ENCODE data around the gene S100A12.

S100A12 gene

GRCh38 chr1:153353226-153353947, 22.0 kb downstream of the S100A12 start:
- Histone ChIP-seq H3K4me2 (ENCODE audit: low read length) (no peak overlapping the region), H3K27ac (ENCODE audit: low read depth, low read length) (no peak overlapping the region), H3K79me2 (ENCODE audit: control insufficient read depth, low read length) (no peaks in the 10 kb centered on the region), H3K9me3 (ENCODE audit: control insufficient read depth, insufficient read depth, low read length) (no peaks in the 10 kb centered on the region), H3K4me1 (ENCODE audit: control insufficient read depth, low read length) (no peaks in the 10 kb centered on the region), H4K20me1 (ENCODE audit: control insufficient read depth, insufficient read depth, low read depth, low read length) (no peaks in the 10 kb centered on the region), H3K4me3 (ENCODE audit: low read length) (no peak overlapping the region), H3K27me3 (ENCODE audit: control insufficient read depth, low read length) (peaks cover 11% of the 10 kb centered on the region), H3K36me3 (ENCODE audit: control insufficient read depth, low read length) (no peaks in the 10 kb centered on the region), H3F3A (ENCODE audit: control insufficient read depth, insufficient read depth) (no peaks in the 10 kb centered on the region), H3K9me2 (replicated peaks; ENCODE audit: control insufficient read depth, low read length) (no peaks in the 10 kb centered on the region)
- no peak for TF ChIP-seq EZH2phosphoT487 (IDR thresholded peaks at IDR 0.05; ENCODE audit: borderline replicate concordance, low read length)
- TF ChIP-seq, protein P1, sequence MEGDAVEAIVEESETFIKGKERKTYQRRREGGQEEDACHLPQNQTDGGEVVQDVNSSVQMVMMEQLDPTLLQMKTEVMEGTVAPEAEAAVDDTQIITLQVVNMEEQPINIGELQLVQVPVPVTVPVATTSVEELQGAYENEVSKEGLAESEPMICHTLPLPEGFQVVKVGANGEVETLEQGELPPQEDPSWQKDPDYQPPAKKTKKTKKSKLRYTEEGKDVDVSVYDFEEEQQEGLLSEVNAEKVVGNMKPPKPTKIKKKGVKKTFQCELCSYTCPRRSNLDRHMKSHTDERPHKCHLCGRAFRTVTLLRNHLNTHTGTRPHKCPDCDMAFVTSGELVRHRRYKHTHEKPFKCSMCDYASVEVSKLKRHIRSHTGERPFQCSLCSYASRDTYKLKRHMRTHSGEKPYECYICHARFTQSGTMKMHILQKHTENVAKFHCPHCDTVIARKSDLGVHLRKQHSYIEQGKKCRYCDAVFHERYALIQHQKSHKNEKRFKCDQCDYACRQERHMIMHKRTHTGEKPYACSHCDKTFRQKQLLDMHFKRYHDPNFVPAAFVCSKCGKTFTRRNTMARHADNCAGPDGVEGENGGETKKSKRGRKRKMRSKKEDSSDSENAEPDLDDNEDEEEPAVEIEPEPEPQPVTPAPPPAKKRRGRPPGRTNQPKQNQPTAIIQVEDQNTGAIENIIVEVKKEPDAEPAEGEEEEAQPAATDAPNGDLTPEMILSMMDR (IDR thresholded peaks at IDR 0.05; ENCODE audit: low read depth, low read length, poor library complexity, severe bottlenecking): peak; percentile 46

GRCh38 chr1:153352523-153352922, 22.9 kb downstream of the S100A12 start:
- H3K4me2 ChIP-seq (ENCODE audit: low read length): no peak overlapping the region
- no peaks in the 10 kb centered on the region for H3K79me2 ChIP-seq (ENCODE audit: control insufficient read depth, low read length)
- H3K4me1 ChIP-seq (ENCODE audit: control insufficient read depth, low read length): no peaks in the 10 kb centered on the region
- TF ChIP-seq, protein P1 (IDR thresholded peaks at IDR 0.05; ENCODE audit: low read depth, low read length, poor library complexity, severe bottlenecking): peak; percentile 75
- no peak for TF ChIP-seq EZH2phosphoT487 (IDR thresholded peaks at IDR 0.05; ENCODE audit: borderline replicate concordance, low read length)
- no peaks in the 10 kb centered on the region for H4K20me1 ChIP-seq (ENCODE audit: control insufficient read depth, insufficient read depth, low read depth, low read length)
- no peaks in the 10 kb centered on the region for H3F3A ChIP-seq (ENCODE audit: control insufficient read depth, insufficient read depth)
- H3K36me3 ChIP-seq (ENCODE audit: control insufficient read depth, low read length): no peaks in the 10 kb centered on the region
- no peaks in the 10 kb centered on the region for H3K9me2 ChIP-seq (replicated peaks; ENCODE audit: control insufficient read depth, low read length)
- H3K4me3 ChIP-seq (ENCODE audit: low read length): no peak overlapping the region
- H3K27me3 ChIP-seq (ENCODE audit: control insufficient read depth, low read length): peaks cover 11% of the 10 kb centered on the region
- no peak overlapping the region for H3K27ac ChIP-seq (ENCODE audit: low read depth, low read length)
- H3K9me3 ChIP-seq (ENCODE audit: control insufficient read depth, insufficient read depth, low read length): no peaks in the 10 kb centered on the region

- H3K4me3 ChIP-seq (ENCODE audit: low read length): no peak overlapping the region
- TF ChIP-seq EZH2phosphoT487 (IDR thresholded peaks at IDR 0.05; ENCODE audit: borderline replicate concordance, low read length): no peak
- TF ChIP-seq, protein P1 (IDR thresholded peaks at IDR 0.05; ENCODE audit: low read depth, low read length, poor library complexity, severe bottlenecking): no peak
- peaks cover 18% of the 10 kb centered on the region for H3K27me3 ChIP-seq (ENCODE audit: control insufficient read depth, low read length)
- no peak overlapping the region for H3K4me2 ChIP-seq (ENCODE audit: low read length)
- no peaks in the 10 kb centered on the region for H3K9me2 ChIP-seq (replicated peaks; ENCODE audit: control insufficient read depth, low read length)
- H3K79me2 ChIP-seq (ENCODE audit: control insufficient read depth, low read length): no peaks in the 10 kb centered on the region
- H4K20me1 ChIP-seq (ENCODE audit: control insufficient read depth, insufficient read depth, low read depth, low read length): no peaks in the 10 kb centered on the region
- H3K36me3 ChIP-seq (ENCODE audit: control insufficient read depth, low read length): no peaks in the 10 kb centered on the region
- H3K27ac ChIP-seq (ENCODE audit: low read depth, low read length): no peak overlapping the region
- H3F3A ChIP-seq (ENCODE audit: control insufficient read depth, insufficient read depth): no peaks in the 10 kb centered on the region
- H3K9me3 ChIP-seq (ENCODE audit: control insufficient read depth, insufficient read depth, low read length): no peaks in the 10 kb centered on the region
- no peaks in the 10 kb centered on the region for H3K4me1 ChIP-seq (ENCODE audit: control insufficient read depth, low read length)
These were observed 25.0 kb downstream of the S100A12 start for GRCh38 chr1:153350321-153350957.
